BE2C (cell line): ENCODE measurements around the gene SBF2.
"Not testable (repeated sequence)": the region's sequence is repeated elsewhere in the genome, so short reads cannot be mapped to it uniquely, and the experiment has no call there.

Experiments used
- DNase-seq: peaks from one replicate; pipeline ENCODE4 v3.0.0-alpha.2; 2020
- H3K27me3 ChIP-seq: fragments of 250-450 bp; sonication (Bioruptor Pico); 2 replicates; pipeline ENCODE4 v1.5.1; 2020; ENCODE audit warnings: mild to moderate bottlenecking
- H3K36me3 ChIP-seq: fragments of 250-450 bp; sonication (Bioruptor Pico); 2 replicates; pipeline ENCODE4 v1.5.1; 2020; ENCODE audit warnings: mild to moderate bottlenecking
- H3K4me1 ChIP-seq: fragments of 250-450 bp; sonication (Bioruptor Pico); 2 replicates; pipeline ENCODE4 v1.5.1; 2020
- H3K4me3 ChIP-seq: 2 replicates; pipeline ENCODE4 v1.5.1; 2011; ENCODE audit warnings: low read depth, low read length
- H3K9me3 ChIP-seq: fragments of 250-450 bp; sonication (Bioruptor Pico); 2 replicates; pipeline ENCODE4 v1.5.1; 2020
- TF ChIP-seq, protein P1 (sequence below): IDR thresholded peaks from 2 replicates; pipeline ENCODE4 v1.5.1; 2012; ENCODE audit warnings: mild to moderate bottlenecking, low read depth, low read length

The SBF2 gene

DNA sequence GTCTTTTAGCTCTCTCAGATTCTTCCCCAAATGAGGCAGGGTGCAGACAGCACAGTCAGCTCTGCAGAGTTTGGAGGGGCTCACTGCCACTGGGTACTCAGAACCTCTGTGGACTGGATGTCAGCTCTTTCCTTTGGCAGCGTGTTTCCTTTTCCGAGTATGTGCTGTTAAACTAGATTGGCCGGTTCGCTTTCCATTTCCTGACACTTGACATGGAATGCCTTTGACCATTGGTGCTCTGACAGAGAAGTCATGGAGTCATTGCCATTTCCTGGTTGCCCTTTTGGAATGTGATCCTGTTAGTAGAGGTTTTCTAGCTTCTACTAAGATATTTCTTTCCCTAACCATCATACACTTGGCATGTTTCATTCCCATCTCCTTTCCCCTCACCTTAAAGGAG, 543.5 kb downstream of the SBF2 start:
- Histone ChIP-seq H3K9me3 (no peaks in the 10 kb centered on the region), H3K4me1 (no peaks in the 10 kb centered on the region), H3K4me3 (no peak overlapping the region), H3K36me3 (no peaks in the 10 kb centered on the region), H3K27me3 (no peaks in the 10 kb centered on the region)
- TF ChIP-seq, protein P1, sequence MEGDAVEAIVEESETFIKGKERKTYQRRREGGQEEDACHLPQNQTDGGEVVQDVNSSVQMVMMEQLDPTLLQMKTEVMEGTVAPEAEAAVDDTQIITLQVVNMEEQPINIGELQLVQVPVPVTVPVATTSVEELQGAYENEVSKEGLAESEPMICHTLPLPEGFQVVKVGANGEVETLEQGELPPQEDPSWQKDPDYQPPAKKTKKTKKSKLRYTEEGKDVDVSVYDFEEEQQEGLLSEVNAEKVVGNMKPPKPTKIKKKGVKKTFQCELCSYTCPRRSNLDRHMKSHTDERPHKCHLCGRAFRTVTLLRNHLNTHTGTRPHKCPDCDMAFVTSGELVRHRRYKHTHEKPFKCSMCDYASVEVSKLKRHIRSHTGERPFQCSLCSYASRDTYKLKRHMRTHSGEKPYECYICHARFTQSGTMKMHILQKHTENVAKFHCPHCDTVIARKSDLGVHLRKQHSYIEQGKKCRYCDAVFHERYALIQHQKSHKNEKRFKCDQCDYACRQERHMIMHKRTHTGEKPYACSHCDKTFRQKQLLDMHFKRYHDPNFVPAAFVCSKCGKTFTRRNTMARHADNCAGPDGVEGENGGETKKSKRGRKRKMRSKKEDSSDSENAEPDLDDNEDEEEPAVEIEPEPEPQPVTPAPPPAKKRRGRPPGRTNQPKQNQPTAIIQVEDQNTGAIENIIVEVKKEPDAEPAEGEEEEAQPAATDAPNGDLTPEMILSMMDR = no peak
- DNase-seq = no peak

DNA sequence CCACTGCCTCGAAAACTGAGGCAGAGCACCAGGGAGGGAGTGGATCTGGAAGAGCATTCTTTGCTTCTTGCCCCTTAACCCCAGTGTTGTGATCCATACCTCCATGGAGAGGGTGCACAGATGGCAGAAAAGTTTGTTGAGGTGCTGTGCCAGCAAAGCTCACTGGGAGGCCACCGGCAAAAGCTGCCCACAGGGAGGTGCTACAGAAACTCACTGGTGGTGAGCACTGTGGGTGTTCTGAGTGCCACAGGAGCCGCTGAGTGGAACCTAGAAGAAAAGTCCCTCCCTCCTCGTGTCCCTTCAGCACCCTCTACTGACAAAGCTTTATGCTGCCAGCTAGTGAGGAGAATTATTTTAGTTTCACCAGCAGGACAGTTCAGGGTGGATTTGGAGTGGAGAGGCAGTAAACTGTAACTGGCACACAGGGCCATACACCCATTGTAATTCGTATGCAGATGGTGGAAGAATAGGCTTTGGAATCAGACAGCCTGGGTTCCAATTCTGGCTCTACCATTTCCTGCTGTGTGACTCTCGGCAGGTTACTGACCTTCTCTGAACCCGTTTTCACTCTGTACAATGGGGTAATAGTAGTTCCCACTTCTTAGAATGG, 545.6 kb downstream of the SBF2 start:
- H3K9me3 ChIP-seq = no peaks in the 10 kb centered on the region
- H3K4me1 ChIP-seq = no peaks in the 10 kb centered on the region
- no peaks in the 10 kb centered on the region for H3K27me3 ChIP-seq
- no peak overlapping the region for H3K4me3 ChIP-seq
- DNase-seq = peak; percentile 54
- TF ChIP-seq, protein P1 = peak; percentile 66
- no peaks in the 10 kb centered on the region for H3K36me3 ChIP-seq

DNA sequence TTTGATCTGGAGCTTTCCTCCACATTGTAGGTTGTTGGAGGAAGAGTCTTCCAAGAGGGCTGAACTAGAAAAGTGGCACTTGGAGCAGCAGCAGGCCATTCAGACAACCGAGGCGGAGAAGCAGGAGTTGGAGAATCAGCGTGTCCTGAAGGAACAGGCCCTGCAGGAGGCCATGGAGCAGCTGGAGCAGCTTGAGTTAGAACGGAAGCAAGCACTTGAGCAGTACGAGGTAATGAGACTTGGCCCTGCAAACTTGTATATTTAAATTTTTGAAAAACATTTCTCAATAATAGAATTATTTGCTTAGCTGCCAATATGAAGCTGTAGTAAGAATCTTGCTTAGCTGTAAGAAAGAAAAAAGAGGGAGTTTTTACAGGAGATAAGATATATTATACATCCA, 546.2 kb downstream of the SBF2 start:
- no peak overlapping the region for H3K4me3 ChIP-seq
- H3K27me3 ChIP-seq = no peaks in the 10 kb centered on the region
- TF ChIP-seq, protein P1 = no peak
- H3K9me3 ChIP-seq = no peaks in the 10 kb centered on the region
- no peaks in the 10 kb centered on the region for H3K36me3 ChIP-seq
- DNase-seq = no peak
- H3K4me1 ChIP-seq = no peaks in the 10 kb centered on the region

DNA sequence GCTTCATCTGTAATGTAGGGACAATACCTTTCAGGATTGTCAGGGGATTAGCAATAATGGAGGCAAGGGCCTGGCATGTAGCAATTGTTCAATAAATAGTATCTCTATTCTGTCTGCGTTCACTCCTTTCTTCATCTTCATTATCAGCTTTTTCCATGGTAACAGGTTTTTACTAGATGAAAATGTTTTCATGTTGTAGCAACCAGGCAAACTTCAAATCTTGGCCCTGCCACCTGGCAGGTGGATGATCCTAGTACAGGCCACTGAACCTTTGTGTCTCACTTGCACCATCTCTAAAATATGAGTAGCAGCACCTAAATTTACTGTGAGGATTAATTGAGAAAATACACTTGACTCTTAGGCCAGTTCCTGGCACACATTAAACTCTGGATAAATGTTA, 546.8 kb downstream of the SBF2 start:
- Histone ChIP-seq H3K4me3 (no peak overlapping the region), H3K36me3 (no peaks in the 10 kb centered on the region), H3K4me1 (no peaks in the 10 kb centered on the region), H3K27me3 (no peaks in the 10 kb centered on the region), H3K9me3 (no peaks in the 10 kb centered on the region)
- TF ChIP-seq, protein P1 = no peak
- DNase-seq = no peak

DNA sequence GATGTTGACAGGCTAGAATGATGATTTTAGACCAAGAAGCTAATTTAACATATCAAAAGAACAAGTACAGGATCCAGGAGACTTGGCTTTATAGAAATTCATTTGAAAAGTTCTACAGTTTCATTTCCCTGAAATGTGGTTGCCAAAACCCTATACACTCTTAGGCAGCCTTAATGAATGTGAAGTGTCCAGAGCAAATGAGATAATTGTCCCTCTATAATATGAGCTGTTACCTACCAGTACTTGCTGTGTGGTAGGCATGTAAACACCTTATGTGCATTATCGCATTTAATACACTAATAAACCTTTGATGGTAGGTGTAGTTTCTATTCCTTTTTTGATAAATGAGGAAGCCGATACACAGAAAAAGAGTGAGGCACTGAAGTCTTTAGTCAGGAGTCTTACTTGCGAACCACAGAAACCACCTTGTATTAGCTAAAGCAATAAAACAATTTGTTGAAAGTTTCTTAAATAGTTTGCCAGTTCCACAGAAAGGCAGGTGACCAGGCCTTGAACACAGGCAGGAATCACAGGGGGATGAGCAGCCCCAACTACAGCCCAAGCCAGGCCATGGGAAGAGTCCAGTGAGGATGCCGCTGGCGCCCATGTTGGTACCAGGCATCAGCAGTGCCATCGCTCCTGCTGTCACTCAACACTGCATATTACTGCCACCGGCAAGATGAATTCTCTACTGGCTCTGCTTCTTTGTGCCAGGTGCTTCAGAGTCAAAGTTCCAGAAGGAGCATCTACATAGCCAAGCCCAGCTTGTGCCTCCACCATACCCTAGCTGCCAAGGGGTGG, 548.4 kb downstream of the SBF2 start:
- no peak for DNase-seq
- Histone ChIP-seq H3K9me3 (no peaks in the 10 kb centered on the region), H3K4me1 (no peaks in the 10 kb centered on the region), H3K36me3 (no peaks in the 10 kb centered on the region), H3K4me3 (no peak overlapping the region), H3K27me3 (no peaks in the 10 kb centered on the region)
- TF ChIP-seq, protein P1 = no peak

DNA sequence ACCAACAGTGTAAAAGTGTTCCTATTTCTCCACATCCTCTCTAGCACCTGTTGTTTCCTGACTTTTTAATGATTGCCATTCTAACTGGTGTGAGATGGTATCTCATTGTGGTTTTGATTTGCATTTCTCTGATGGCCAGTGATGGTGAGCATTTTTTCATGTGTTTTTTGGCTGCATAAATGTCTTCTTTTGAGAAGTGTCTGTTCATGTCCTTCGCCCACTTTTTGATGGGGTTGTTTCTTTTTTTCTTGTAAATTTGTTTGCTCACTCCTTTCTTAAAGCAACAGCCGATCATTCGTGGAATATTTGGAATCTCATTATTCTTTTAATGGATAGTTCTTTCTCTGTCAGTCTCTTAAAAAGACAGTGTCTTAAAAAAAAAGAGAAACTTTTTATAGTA, 550.5 kb downstream of the SBF2 start:
- not testable (repeated sequence) for H3K27me3 ChIP-seq, H3K9me3 ChIP-seq, DNase-seq, H3K4me1 ChIP-seq, H3K4me3 ChIP-seq, H3K36me3 ChIP-seq
